ENCODE results near the gene GZF1. TPM values are rescaled to one million over a fixed set of nuclear protein-coding genes. Genes with fewer than 3 reads are reported as not detected.

The GZF1 gene
- total RNA-seq, result 13.0 TPM

DNA sequence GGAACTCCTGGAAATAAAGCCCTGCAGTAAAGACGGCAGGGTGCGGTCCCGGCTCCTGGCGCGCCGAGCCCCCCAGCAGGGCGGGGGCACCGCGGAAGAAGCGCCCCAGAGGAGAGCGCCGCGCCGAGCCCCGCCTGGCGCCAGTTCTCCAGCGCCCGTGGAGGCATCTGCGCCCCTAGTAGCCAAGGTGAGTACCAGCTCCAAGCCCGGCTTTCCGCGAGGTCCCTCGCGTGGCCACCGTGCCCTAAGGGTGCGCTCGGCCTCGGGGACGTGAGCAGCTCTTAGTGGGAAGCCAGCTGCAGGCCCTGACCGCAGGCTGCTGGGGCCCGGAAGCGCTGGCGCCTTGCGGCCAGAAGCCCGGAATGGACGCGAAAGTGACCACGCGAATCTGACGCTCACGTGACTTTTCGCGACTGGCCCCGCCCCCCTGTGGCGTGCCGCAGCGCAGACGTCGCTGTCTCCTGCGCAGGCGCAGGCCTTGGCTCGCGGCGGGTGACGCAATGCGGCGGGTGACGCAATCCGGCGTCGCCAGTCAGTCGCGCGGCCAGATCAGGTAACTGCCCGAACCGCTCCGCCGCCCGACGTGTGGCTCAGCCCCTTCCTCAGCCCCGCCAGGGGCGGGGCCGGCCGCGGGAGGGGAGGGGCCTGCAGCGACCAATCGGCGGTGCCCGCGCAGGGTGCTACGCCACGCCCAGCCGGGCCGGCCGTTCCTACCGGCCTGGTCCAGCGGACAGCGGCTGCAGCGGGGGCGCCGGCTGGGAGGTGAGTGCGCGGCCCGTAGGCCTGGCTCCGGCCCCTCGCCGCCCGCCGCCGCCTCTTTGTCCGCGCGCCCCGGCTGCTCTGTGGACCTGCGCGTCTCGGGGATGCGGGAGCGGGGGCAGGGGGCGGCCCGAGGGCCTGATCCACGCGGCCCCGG is at the start of gene GZF1:
GZF1 (plus strand) TSS at position 707 of the 916 bp plus-strand sequence. CDS start 2,202 bp downstream, outside the sequence.
- DNase-seq (ENCODE audit: low spot score), result peak; percentile 99

GRCh38 chr20:23313271-23313670 is 48.7 kb upstream of the GZF1 start:
- DNase-seq (ENCODE audit: low spot score), result no peak

GRCh38 chr20:23314699-23315098 is 47.3 kb upstream of the GZF1 start:
- DNase-seq (ENCODE audit: low spot score), result no peak

DNA sequence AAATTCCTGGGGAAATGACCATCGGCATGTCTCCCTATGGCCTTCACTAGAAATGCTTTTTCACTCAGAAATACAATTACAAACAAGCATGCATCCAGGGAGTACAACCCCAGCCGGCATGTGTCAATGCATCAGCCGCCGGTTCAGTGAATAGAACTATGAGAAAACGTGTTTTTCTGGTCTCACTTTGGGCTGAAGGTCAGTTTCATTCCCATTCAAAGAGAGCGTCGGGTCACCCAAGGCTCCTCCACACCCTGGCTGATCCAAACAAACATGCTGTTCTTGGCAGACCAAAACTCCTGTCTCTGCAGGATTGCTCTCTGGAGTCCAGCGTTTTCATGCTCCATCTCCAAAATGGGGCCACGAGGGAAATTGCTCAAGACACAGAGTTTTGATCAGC is 46.9 kb upstream of the GZF1 start:
- DNase-seq (ENCODE audit: low spot score), result peak; percentile 12

DNA sequence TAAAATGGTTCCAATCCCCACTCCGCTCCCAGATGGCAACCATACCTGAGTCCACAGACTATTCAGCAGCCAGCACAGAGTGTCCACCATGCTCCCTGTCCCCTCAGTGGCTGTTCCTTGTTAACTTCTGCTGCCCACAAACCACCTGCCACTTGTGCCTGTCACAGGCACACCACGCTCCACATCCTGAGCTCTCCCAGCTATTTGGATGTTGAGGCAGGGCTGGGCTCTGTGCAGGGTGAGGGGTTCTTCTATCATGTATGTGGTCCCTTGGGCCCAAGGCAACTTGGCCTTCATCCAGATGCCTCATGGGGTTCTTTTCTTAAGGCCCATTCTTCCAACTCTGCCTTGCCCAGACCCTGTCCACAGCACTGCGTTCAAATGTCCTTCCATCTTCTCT is 45.4 kb upstream of the GZF1 start:
- no peak for DNase-seq (ENCODE audit: low spot score)

GRCh38 chr20:23317081-23317480 is 44.9 kb upstream of the GZF1 start:
- DNase-seq (ENCODE audit: low spot score), result no peak

DNA sequence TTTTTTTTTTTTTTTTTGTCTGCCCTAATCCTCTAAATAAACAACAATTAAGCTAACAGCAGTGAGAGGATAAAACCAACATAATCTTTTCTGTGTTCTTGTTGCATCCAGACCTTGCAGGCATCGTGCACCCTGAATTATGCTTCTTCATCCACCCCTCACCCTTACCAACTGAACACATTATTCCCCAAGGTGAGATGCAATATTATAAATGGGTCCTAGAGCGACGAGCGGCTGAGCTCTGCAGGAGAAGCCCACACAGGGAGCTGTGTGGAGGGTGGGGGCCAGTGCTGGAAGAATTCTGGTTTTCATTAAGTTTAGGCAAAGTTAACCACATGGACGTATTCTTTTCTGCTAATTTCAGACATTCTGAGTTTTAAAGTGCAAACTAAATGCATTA is 43.6 kb upstream of the GZF1 start:
- no peak for DNase-seq (ENCODE audit: low spot score)

- DNase-seq (ENCODE audit: low spot score), result no peak
These were observed 41.7 kb upstream of the GZF1 start for GRCh38 chr20:23320317-23320716.

DNA sequence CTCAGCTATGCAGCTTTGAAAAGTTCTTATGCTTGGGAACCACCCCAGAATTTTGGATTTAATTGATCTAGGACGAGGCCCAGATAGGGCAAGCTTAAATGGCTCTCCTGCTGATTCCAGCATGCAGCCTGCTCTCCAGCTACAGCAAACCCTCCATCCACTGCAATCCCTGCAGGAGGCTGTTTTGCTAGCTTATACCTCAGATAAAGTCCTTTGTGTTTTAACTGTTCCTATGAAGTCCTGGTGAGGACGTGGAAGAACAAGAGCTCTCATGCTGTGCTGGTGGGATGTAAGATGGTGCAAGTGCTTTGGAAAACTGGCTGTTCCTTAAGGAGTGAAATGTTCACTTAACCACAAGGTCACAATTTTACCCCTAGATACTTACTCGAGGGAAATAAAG is 36.9 kb upstream of the GZF1 start:
- DNase-seq (ENCODE audit: low spot score), result no peak

- DNase-seq (ENCODE audit: low spot score), result no peak
These were observed 35.2 kb upstream of the GZF1 start for GRCh38 chr20:23326774-23327173.

DNA sequence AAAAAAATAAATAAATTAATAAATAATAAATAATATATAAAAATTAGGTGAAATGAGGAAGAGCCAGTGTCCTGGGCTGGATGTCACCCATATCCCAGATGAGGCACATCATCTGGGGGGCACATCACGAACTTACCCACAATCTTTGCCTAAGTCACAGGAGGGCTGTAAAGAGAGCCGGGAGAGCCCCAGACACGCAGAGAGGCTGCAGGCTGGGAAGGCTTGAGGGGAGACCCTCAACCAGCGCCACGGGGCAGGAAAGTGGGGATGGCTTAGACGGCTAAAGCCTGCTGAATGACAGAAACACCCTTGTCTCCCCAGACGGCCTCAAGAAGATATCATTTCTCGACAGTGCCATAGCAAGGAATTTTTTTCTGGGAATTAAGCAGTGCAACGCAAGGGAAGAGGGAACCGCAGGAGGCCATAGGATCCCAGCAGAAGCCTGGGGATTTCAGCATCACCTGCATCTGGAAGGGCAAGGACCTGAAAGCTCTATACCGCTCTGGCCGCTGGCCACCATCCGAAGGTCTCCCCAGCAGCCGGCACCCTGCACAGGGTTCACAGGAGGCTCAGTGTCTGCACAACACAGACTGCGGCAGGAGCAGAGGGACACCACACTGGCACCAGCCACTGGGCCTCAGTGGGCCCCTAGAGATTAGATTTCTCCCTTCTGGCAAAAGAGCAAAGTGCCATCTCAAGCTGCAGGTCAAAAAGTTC is 34.2 kb upstream of the GZF1 start:
- DNase-seq (ENCODE audit: low spot score), result no peak

DNA sequence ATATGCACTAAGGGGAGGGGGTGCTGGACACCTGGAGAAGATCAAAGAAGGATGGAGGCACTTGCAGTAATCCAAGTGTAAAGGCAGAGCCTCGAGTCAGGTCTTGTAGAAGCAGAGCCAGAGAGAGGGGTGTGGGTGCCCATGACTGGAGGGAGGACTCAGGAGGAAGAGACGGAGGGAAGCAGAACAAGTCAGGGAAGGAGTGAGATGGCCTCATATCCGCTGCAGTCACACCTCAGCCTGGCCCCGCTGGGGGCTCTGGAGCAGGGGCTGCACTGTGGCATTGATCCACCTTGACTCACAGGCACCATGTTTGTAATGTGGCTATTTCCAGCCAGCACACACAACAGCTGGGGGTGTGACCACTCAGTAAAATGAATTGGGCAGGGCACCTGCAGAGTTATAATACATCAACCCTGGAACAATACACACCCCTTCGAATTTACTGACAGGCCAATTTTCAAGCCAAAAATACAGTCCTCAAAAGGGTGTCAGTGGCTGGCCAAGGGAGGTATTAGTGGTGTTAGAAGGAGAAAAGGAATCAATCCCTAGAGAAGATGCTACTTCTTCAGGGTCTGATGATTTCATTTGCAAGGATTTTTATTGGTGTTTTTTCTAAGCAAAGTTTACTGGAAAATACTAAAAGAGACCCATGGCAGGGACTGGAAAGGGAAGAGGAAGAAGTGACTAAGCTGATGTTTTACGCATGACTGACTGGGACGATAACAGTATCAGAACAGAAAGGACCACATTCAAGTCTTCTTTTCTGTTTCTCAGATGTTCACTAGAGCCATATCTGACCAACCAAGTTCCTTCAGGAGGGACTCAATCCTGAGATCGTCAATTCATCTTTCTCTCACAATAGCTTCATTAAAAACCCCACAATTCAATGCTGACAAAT is 30.3 kb upstream of the GZF1 start:
- no peak for DNase-seq (ENCODE audit: low spot score)

DNA sequence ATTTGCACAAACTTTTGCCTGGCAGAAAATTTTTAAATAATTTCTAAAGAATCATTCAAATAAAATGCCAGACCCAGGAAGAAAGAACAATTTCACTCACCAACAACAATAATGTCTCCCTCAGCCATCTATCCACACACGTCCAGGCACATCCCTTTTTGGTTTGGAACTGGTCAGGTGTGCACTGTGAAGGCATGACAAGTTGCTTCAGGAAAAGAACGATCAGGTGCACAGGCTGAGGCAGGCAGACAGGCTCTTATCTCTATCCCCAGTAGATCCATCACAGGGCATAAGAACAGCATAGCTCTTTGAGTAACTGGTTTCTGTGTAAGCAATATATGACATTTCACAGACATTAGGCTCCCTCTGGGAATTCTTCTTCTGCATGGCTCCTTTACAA is 29.5 kb upstream of the GZF1 start:
- DNase-seq (ENCODE audit: low spot score), result no peak

- DNase-seq (ENCODE audit: low spot score), result no peak
These were observed 27.9 kb upstream of the GZF1 start for GRCh38 chr20:23334111-23334510.

DNA sequence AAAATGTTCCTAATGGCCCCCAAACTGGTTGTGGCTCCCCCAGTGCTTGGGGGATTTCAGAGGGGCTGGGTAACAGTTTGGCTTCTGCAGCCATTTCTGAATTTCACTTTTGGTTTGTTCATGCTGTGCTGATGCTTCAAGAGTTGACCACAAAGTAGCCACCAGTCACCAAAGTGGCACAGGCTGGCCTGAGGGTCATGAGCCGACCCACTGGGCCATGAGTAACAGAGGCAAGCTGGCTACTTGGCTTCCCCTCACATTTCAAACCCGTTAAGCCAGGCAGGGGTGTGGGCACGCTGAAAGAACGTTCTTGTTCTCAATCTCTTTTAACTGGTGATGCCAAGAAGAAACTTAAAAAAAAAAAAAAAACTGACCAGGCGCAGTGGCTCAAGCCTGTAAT is 26.5 kb upstream of the GZF1 start:
- no peak for DNase-seq (ENCODE audit: low spot score)

DNA sequence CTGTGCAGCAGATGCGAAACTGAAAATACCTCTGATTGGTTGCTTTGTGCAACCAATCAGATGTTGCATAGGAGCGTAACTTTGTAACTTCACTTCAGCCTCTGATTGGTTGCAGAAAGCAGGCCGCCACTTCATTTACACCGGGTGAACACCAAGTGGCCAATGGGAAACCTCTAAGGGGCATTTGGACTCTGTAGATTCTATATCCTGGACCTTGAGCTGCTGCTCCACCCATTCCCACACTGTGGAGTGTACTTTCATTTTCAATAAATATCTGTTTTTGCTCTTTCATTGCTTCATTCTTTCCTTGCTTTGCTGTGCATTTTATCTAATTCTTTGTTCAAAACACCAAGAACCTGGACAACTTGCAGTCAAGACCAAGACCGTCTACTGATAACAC is 25.5 kb upstream of the GZF1 start:
- no peak for DNase-seq (ENCODE audit: low spot score)

DNA sequence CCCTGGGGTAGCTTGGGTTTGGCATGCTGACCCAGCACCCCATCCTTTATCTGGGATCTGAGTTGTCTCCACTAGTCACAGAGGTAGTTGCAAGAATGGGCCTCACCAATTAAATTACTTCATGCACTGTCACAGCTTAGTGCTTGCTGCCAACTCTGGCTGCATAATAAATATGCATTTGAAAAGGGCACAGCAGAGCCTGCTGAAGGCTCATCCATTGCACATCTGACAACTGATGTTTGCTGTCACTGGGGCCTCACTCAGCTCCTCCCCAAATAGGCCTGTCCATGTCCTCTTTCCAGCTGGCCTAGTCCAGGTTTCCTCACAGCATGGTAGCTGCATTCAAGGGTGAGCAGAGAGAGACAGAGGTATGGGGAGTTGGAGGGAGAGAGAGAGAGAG is 24.7 kb upstream of the GZF1 start:
- no peak for DNase-seq (ENCODE audit: low spot score)

DNA sequence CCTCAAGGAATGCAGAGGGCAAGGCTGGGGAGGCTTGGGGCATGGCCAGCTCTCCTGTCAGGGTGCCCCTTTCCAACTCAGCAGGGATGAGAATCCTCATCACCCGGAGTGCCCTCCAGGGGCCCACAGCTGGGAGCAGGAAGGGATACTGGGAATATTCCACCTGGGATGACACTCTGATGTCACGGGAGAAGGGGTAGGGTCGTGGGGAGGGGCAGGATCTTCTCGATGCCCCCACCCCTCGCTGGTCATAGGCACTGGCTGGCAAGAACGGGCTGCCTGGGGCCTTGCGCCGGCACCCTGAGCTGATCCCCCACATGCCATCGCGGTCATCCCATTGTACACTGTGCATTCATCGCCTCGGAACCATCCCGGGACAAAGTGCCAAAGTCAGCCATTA is 22.0 kb upstream of the GZF1 start:
- no peak for DNase-seq (ENCODE audit: low spot score)

DNA sequence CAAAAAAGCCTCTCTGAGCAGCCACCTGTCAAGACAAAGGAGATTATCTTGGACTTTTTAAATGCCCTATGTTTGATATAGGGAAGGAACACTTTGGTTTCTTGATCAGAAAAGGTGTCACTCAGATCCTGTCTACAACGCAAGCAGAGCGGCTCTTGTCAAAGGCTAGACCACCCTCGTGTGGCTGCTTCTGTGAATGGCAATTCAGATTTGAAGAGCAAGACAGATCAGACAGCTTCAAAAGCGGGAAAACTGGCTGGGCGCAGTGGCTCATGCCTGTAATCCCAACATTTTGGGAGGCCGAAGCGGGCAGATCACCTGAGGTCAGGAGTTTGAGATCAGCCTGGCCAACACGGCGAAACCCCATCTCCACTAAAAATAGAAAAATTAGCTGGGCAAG is 21.5 kb upstream of the GZF1 start:
- DNase-seq (ENCODE audit: low spot score), result peak; percentile 62

- no peak for DNase-seq (ENCODE audit: low spot score)
These were observed 20.9 kb upstream of the GZF1 start for GRCh38 chr20:23341073-23341472.

DNA sequence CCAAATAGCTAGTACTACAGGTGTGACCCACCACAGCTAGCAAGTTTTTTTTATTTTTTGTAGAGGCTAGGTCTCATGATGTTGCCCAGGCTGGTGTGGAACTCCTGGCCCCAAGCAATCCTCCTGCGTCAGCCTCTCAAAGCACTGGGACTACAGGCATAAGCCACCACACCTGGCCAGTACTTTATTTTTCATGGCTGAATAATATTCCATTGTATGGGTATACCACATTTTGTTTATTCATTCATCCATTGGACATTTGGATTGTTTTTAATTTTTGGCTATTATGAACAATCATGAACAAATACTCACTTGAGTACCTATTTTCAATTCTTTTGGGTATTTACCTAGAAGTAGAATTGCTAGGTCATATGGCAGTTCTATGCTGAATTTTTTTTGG is 18.4 kb upstream of the GZF1 start:
- DNase-seq (ENCODE audit: low spot score), result no peak

DNA sequence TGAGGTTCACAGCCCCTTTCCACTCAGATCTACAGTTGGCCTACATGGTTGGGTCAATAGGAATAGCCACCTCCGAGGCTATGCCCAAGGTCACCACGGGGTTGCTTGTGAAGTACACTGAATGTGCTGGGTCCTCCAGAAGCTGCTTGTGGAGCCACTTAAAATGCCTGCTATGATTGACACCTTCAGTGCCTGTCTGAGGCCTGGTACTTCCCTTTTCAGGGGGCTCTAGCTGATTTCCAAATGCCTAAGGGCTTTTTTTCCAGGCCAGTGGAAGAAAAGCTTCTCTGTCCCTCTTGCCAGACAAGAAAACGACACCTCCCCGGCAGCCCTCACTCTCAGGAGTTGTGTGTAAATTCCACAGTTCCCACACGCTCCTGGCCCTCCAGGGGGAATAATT is 17.6 kb upstream of the GZF1 start:
- DNase-seq (ENCODE audit: low spot score), result no peak
